ENCODE results near the gene MYPN. TPM values are rescaled to one million over a fixed set of nuclear protein-coding genes. Genes with fewer than 3 reads are reported as not detected.
"Not testable (repeated sequence)": the region's sequence is repeated elsewhere in the genome, so short reads cannot be mapped to it uniquely, and the experiment has no call there.

The MYPN gene
- total RNA-seq, 2 donors from 2014 or later: 0.07 to 0.27 TPM

DNA sequence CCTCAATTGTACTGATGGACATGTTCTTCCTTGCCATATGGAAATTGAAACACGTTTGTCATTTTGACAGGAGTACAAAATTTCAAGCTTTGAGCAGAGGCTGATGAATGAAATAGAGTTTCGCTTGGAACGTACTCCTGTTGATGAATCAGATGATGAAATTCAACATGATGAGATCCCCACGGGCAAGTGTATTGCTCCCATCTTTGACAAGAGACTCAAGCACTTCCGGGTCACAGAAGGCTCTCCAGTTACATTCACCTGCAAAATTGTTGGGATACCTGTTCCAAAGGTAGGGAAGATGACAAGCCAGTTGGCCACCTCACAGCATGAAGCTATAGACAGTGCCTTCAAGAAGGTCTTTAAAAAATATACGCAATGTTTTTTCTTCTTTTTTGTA, 79.5 kb downstream of the MYPN start:
- intact Hi-C loops (cut with DNase I): no loop called here
- Histone ChIP-seq H3K9me3 (no peaks in the 10 kb centered on the region), H3K27me3 (no peaks in the 10 kb centered on the region), H3K9ac (ENCODE audit: low read depth in 2 of 2, low read length in 2 of 2) (no peak overlapping the region), H3K36me3 (no peaks in the 10 kb centered on the region), H3K27ac (no peak overlapping the region), H3K4me1 (no peaks in the 10 kb centered on the region), H3K4me3 (no peak overlapping the region)
- no peak for DNase-seq
- TF ChIP-seq, protein P1, sequence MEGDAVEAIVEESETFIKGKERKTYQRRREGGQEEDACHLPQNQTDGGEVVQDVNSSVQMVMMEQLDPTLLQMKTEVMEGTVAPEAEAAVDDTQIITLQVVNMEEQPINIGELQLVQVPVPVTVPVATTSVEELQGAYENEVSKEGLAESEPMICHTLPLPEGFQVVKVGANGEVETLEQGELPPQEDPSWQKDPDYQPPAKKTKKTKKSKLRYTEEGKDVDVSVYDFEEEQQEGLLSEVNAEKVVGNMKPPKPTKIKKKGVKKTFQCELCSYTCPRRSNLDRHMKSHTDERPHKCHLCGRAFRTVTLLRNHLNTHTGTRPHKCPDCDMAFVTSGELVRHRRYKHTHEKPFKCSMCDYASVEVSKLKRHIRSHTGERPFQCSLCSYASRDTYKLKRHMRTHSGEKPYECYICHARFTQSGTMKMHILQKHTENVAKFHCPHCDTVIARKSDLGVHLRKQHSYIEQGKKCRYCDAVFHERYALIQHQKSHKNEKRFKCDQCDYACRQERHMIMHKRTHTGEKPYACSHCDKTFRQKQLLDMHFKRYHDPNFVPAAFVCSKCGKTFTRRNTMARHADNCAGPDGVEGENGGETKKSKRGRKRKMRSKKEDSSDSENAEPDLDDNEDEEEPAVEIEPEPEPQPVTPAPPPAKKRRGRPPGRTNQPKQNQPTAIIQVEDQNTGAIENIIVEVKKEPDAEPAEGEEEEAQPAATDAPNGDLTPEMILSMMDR (IDR thresholded peaks at IDR 0.05): no peak

DNA sequence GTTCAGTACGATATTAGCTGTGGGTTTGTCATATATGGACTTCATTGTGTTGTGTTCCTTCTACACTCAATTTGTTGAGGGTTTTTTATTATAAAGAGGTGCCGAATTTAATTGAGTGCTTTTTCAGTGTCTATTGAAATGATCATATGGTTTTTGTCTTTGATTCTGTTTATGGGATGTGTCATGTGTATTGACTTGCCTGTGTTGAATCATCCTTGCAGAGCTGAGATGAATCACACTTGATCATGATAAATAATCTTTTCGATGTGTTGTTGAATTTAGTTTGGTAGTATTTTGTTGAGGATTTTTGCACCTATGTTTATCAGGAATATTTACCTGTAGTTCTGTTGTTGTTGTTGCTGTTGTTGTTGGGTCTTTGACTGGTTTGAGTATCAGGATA, 82.8 kb downstream of the MYPN start:
- no peak for DNase-seq
- no peaks in the 10 kb centered on the region for H3K27me3 ChIP-seq
- no peaks in the 10 kb centered on the region for H3K9me3 ChIP-seq
- H3K36me3 ChIP-seq: no peaks in the 10 kb centered on the region
- no peaks in the 10 kb centered on the region for H3K4me1 ChIP-seq
- H3K4me3 ChIP-seq: no peak overlapping the region
- no peak overlapping the region for H3K27ac ChIP-seq
- no peak overlapping the region for H3K9ac ChIP-seq (ENCODE audit: low read depth in 2 of 2, low read length in 2 of 2)
- TF ChIP-seq, protein P1 (IDR thresholded peaks at IDR 0.05): no peak
- intact Hi-C loops (cut with DNase I): no loop called here

DNA sequence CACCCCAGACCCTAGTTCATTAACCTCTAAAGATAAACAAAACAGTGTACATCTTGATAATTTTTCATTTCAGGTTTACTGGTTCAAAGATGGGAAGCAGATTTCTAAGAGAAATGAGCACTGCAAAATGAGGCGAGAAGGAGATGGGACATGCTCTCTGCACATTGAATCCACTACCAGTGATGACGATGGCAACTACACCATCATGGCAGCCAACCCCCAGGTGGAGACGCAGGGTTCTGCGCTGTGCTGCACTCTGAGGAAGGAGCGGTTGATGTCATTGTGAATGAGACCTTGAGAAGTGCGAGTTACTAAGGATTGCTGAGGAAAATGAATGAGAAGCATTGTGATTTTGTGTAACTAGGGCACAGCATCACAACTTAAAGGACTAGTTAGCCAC, 85.0 kb downstream of the MYPN start:
- intact Hi-C loops (cut with DNase I): no loop called here
- TF ChIP-seq, protein P1 (IDR thresholded peaks at IDR 0.05): no peak

DNA sequence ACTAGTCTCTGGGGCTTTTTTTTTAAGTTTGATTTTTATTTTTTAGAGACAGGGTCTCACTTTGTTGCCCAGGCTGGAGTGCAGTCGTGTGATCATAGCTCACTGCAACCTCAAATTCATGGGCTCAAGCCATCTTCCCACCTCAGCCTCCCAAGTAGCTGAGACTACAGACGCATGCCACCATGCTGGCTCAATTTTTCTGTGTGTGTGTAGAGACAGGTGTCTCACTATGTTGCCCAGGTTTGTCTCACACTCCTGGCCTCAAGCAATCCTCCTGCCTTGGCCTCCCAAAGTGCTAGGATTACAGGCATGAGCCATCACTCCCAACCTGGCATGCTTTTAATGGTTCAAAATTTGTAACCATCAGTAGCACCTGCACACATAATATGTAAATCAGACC, 86.5 kb downstream of the MYPN start:
- H3K9ac ChIP-seq (ENCODE audit: low read depth in 2 of 2, low read length in 2 of 2); H3K4me3 ChIP-seq; H3K27me3 ChIP-seq; H3K9me3 ChIP-seq; DNase-seq; H3K4me1 ChIP-seq; H3K36me3 ChIP-seq; H3K27ac ChIP-seq; intact Hi-C loops (cut with DNase I): not testable (repeated sequence)

More for the DNA sequence above, 85.0 kb downstream of the MYPN start:
- no peaks in the 10 kb centered on the region for H3K4me1 ChIP-seq
- H3K27ac ChIP-seq: no peak overlapping the region
- no peak for DNase-seq
- no peaks in the 10 kb centered on the region for H3K27me3 ChIP-seq
- H3K36me3 ChIP-seq: no peaks in the 10 kb centered on the region
- no peak overlapping the region for H3K4me3 ChIP-seq
- no peak overlapping the region for H3K9ac ChIP-seq (ENCODE audit: low read depth in 2 of 2, low read length in 2 of 2)
- no peaks in the 10 kb centered on the region for H3K9me3 ChIP-seq

DNA sequence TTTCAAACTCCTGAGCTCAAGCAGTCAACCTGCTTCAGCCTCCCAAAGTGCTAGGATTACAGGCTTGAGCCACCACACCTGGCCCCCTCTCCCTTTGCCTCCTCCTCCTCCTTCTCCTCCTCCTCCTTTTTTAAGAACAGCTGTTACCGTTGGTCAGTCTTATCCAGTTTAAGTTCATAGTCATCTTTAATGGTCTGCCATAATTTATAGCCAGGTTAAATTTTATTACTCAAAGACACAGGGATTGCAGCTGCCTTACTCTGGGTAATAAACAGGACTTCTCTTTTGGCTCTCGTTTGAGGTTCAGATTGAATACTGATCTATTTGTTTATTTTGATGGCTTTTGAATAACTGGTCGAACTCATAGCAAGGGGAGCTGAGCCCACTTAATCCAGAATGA, 87.4 kb downstream of the MYPN start:
- no peak overlapping the region for H3K9ac ChIP-seq (ENCODE audit: low read depth in 2 of 2, low read length in 2 of 2)
- H3K27ac ChIP-seq: no peak overlapping the region
- no peak for DNase-seq
- intact Hi-C loops (cut with DNase I): no loop called here
- no peaks in the 10 kb centered on the region for H3K9me3 ChIP-seq
- no peak overlapping the region for H3K4me3 ChIP-seq
- TF ChIP-seq, protein P1 (IDR thresholded peaks at IDR 0.05): no peak
- H3K27me3 ChIP-seq: no peaks in the 10 kb centered on the region
- no peaks in the 10 kb centered on the region for H3K4me1 ChIP-seq
- H3K36me3 ChIP-seq: no peaks in the 10 kb centered on the region

DNA sequence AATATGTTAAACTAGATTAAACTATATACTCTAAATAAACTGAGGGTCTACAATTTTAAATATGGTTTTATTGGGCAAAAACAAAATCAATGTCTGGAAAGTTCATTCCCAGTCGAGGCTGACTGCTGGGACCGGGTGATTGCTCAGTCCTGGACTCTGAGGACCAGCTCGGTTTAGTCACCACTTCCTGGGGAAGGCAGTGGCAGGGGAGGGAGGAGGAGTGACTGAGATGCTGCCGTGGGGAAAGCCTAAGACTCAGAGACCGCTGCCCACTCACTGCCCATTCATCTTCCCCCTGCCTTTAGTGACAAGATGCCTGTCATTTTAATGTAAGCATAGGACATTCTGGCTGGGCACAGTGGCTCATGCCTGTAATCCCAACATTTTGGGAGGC, 93.7 kb downstream of the MYPN start:
- TF ChIP-seq, protein P1 (IDR thresholded peaks at IDR 0.05): no peak
- Histone ChIP-seq H3K27me3 (no peaks in the 10 kb centered on the region), H3K9me3 (no peaks in the 10 kb centered on the region), H3K36me3 (no peaks in the 10 kb centered on the region), H3K27ac (no peak overlapping the region), H3K4me1 (no peaks in the 10 kb centered on the region), H3K9ac (ENCODE audit: low read depth in 2 of 2, low read length in 2 of 2) (no peak overlapping the region), H3K4me3 (no peak overlapping the region)
- no peak for DNase-seq
- intact Hi-C loops (cut with DNase I): no loop called here

Data from colonic mucosa (tissue), 4 donors.